ENCODE measurements around the gene KTN1.

DNA sequence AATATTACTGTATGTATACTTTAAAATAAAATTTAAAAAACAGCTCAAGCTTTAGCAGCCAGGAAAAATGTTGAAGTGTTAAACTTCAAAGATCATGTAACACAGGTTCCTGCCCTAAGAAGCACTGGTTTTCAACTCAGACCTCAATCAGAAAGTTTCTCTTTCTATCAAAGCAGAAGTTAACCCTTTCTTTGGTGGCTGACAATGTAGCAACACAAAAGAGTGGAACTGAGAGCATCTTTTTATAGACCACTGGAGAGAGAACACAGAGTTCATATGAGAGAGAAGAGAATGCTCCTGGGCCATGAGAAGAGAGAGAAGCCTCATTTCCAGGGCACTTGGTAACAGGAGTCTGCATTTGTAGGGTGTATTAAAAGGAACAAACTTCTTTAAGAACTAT lies 42.2 kb upstream of the KTN1 start:
- TF ChIP-seq BHLHE40 (IDR thresholded peaks at IDR 0.05; ENCODE audit: borderline replicate concordance) (no peak), SP1 (IDR thresholded peaks at IDR 0.05) (no peak), FOXK2 (IDR thresholded peaks at IDR 0.05) (no peak), ELF4 (IDR thresholded peaks at IDR 0.05) (no peak), CTBP1 (IDR thresholded peaks at IDR 0.05; ENCODE audit: borderline replicate concordance) (no peak), FOXA1 (IDR thresholded peaks at IDR 0.05) (no peak)

Data from HEK293T (cell line).